CD4-positive, alpha-beta T cell treated with Interleukin-2 at 100 ng/mL for 4 hours (primary cell): ENCODE data around the gene SLC17A8.

Experiments used
- DNase-seq: peaks from one replicate; pipeline ENCODE4 v3.0.0-alpha.2; 2020; ENCODE audit warnings: low spot score

Gene SLC17A8

DNA sequence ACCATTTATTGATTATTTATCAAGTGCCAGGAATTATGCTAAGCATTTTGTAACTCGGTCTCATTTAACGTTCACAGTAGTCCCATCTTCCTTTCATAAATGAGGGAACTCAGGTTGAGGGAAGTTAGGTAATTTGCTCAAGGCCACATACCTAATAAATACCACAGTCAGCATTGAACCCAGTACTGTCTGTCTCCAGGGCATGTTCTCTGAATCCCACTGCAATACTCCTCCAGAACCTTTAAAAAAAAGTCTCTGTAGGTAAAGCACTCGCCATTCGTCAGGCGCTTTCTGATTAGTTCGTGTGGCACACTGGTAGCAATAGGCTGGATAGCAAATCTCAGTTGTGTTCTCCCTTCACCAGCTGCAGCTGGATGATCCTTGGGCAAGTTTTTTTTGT lies 14.3 kb downstream of the SLC17A8 start:
- DNase-seq = no peak

DNA sequence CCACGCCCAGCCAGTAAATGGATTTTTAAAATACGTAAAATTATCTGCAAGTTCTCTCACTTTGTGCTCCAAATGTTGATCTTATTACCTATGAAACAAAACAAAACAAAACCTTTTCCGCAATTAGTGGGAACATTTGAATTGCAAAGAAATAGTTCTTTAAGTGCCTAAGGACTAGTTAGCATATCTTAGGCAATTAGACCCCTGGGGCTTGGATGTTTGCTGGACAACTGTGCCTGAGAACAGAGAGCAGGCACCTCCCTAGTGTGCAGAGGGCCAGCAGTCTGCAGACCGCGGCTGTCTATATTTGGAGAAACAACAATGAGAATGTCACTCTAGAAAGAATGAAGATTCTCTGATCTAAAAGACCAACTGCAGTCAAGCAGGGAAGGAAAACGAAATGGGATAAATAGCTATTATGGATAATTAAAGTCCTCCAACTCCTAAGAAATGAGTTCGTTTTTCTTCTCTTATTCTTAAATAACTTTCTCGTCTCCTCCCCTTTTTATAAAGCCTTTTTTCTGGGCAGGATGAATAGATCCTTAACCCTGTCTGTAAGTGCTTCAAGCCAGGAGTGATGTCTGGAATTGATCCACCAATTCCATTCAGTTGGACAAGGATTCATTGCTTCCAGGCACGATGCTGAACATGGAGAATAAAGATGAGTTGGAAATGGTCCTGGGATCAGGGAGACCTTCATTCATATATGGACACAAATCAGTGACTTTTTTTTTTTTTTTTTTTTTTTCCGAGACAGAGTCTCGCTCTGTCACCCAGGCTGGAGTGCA lies 16.2 kb downstream of the SLC17A8 start:
- DNase-seq = no peak

GRCh38 chr12:100375038-100375735 lies 18.3 kb downstream of the SLC17A8 start:
- no peak for DNase-seq

GRCh38 chr12:100376161-100376560 lies 19.3 kb downstream of the SLC17A8 start:
- no peak for DNase-seq

GRCh38 chr12:100381379-100381778 lies 24.5 kb downstream of the SLC17A8 start:
- no peak for DNase-seq

DNA sequence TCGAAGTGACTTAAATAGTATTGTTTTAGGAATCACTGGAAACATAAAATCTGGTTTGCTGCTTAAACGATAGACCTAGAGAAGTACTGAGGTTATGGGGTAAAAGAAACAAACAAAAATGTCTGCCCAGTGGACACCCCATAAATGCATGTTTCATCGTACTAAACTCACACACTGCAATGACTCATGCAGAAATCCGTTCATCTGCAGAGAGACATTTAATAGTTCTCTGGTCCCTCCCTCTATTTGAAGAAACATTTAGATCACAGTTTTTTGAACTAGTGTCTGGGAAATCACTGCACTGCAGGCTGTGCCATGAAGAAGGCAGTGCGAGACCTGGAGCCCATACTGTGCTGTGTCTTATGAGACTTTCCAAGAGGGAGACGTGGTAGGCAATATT lies 25.5 kb downstream of the SLC17A8 start:
- no peak for DNase-seq

GRCh38 chr12:100383586-100384558 lies 27.0 kb downstream of the SLC17A8 start:
- DNase-seq = no peak

DNA sequence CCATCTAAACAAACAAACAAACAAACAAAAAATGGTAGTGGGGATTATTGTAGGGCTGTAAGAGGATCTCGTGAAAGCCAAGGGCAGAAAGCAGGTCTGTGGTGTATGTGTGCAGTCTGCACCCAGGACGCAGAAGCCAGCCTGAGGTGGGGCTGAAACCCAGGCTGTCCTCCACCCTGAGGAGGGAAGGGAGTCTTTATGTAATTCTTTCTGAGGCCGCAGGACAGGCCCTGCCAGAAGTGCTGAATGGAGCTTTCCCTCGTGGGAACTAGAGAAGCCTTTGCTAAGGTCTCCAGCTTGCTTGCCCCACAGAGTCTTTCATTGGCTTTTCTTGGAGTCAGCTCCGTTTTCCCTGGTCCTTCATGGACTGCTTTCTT lies 27.7 kb downstream of the SLC17A8 start:
- no peak for DNase-seq

DNA sequence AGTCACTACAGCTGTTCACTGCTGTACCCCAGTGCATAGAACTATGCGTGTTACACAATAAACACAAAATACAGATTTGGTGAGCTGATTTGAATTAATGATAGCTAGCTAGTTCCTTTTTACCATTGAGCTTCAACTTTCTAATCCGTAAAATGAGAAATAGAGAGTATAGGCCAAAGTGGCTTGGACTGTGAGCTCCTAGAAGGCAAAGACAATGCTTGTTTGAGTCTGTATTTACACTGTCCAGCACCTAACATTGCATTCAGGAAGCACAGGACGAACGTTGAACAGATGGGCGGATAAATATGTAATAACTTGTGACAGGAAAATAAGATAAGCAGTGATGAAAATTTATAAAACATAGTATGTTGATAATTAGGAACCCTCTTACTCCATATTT lies 31.5 kb downstream of the SLC17A8 start:
- no peak for DNase-seq

DNA sequence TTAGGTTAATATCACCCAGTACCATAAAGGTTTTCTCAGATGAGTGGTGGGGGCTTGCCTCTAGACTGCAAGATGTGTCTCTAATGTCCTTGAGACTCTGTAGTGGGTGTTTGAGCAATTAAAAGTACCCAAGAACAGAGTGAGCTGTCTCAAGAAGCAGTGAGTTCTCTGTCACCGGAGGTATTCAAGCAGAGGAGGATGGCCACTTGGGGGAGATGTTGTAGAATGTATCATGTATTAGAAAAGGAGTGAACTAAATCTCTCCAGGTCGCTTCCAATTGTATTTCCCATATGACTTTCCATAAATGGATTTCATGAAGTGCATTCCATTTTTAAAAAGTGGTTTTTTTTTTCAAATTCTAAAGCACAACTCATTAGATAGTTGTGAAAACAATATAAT lies 35.0 kb downstream of the SLC17A8 start:
- no peak for DNase-seq

- DNase-seq = no peak
Measured at GRCh38 chr12:100393200-100393599, 36.3 kb downstream of the SLC17A8 start.

DNA sequence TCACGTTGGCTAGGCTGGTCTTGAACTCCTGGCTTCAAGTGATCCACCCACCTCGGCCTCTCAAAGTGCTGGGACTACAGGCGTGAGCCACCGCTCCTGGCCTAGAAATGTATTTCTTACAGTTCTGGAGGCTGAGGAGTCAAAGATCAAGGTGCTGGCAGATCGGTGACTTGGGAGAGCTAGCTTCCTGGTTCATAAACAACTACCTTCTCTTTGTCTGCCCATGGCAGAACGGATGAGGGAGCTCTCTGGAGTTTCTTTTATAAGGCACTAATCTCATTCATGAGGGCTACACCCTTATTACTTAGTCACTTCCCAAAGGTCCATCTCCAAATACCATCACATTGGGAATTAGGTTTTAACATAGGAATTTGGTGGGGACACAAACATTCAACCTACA lies 38.9 kb downstream of the SLC17A8 start:
- DNase-seq = no peak

GRCh38 chr12:100398307-100398706 lies 41.4 kb downstream of the SLC17A8 start:
- DNase-seq = no peak

DNA sequence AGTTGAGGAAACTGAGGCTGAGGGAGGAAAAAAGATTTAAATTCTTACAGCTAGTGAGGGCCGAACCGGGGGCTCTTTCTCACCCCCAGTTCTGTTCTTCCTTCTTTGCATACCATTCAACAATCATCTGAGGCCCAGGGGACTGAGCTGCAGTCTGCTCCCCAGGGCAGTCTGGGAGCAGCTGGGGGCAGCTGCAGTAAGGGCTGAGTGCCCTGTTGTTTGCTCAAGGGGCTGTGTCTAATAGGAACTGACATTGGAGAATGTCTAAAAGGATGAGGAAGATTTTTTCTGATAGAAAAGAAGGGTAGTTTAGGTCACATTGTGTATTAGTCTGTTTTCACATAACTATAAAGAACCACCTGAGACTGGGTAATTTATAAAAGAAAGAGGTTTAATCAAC lies 42.2 kb downstream of the SLC17A8 start:
- DNase-seq = no peak

GRCh38 chr12:100401660-100402059 lies 44.8 kb downstream of the SLC17A8 start:
- no peak for DNase-seq

DNA sequence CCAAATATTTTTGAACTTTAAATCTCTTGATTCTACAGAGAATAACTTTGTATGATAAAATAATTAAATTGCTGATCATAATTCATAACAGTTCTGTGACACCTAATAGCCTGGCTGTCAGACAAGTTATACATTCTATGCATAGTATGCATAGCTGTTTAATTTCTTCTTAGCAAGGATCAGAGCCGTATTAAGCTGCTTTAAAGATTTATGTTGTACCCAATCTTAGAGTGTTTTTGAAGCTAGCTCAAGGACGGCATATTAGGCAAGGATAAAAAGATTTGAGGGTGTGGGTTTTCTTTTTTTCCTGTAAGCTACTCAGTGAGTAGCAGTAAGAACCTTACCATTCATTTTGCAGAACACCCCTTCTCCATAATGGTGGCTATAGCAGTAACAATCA lies 45.9 kb downstream of the SLC17A8 start:
- DNase-seq = no peak

DNA sequence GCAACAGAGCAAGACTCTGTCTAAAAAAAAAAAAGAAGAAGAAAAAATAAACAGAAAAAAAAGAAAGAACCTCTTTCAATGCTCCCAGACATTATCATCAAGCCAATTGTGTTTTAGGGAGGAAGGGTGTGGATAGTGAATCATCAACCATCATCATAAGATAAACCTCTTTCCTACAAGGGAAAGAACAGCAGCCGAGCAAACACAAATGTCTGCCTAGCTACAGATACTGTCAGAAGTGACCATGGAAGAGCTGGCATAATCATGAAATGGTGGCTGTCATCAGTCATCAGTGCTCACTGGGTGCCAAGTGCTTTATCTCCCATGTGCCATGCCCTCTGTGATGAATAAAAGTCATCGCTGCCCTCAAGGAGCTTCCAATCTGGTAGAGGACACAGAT lies 46.6 kb downstream of the SLC17A8 start:
- DNase-seq = no peak

GRCh38 chr12:100404769-100405407 lies 48.0 kb downstream of the SLC17A8 start:
- DNase-seq = peak; percentile 4

DNA sequence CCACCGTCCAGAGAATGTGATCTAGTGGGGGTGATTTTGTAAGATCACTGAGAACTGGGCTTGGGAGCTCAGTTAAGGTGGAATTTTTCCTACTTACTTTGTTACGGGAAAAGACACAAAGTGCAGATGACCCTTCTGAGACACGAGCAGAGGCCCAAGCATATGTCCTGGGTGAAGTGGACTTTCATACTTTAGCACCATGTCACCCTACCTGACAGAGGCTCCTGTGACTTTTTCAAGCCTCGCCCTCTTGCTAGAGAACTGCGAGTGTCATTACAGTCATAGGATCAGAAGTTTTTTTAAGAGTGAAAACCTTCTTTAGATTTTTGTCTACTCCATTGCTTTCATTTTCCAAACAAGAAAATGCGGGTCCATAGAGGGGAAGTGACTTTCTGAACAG lies 56.1 kb downstream of the SLC17A8 start:
- no peak for DNase-seq

- DNase-seq = no peak
Measured at GRCh38 chr12:100414739-100415138, 57.9 kb downstream of the SLC17A8 start.

DNA sequence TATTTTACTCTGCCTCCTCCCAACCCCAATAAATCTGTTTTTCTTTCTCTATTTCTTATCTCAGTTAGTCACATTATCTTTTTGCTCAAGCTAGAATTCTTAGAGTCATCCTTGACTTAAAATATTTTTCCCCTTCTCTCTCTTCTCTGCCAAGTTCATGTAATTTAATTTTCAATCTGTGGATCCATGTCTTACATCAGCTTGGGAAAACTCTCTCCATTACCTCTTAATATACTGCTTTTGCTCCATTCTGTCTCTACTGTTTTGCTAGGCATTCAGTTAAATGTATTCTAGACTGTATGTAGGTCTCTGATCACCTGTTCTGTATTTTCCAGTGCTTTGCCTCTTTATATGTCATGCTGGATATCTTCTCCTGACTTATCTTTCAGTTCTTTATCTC lies 65.8 kb downstream of the SLC17A8 start:
- no peak for DNase-seq

DNA sequence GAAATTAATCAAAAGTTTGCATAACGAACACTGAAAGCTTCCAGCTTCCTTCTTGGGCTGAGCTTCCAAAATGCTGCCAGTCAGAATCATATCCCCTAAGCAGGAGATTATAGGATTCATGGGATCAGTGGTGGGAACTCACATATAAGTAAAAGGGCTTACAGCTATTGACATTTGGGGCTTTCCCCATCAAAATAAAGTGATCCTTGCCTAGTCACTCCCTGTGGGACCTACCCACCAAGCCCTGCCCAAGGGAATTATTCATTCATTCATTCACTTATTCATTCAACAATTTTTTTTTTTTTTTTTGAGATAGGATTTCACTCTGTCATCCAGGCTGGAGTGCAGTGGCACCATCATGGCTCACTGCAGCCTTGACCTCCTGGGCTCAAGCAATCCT lies 69.3 kb downstream of the SLC17A8 start:
- DNase-seq = no peak
